IMR-90 (cell line): ENCODE data around the gene SMIM26. TPM values are rescaled to one million over a fixed set of nuclear protein-coding genes. Genes with fewer than 3 reads are reported as not detected.

Experiments used
- ATAC-seq: fragments of 200-7000 bp; cut with Tn5 transposase; 2 replicates; pipeline ENCODE4 v1.9.1; 2020; ENCODE audit warnings: low read depth, mild to moderate bottlenecking, moderate library complexity
- BruUV-seq: library from RNA; stranded (reverse); fragments of 400-500 nt; replicated peaks from 2 replicates; lab custom pipeline; 2021; lab: Mats Ljungman, UMichigan
- CTCF ChIA-PET: fragments of 300-600 bp; formaldehyde crosslinking; extraction: SDS; loops from one replicate; lab custom pipeline; 2021; ENCODE audit warnings: antibody characterized with exemption; lab: Yijun Ruan, JAX
- POLR2A ChIA-PET: fragments of 300-600 bp; sonication (Branson Sonifier 250); formaldehyde crosslinking; loops from one replicate; lab custom pipeline; 2022; ENCODE audit warnings: antibody characterized with exemption; ENCODE audit not compliant: unreplicated experiment; lab: Charles Lee
- DNase-seq: peaks from one replicate; pipeline ENCODE4 v3.0.0; 2013
- H2AFZ ChIP-seq: replicated peaks from 2 replicates; pipeline ENCODE3; 2013; ENCODE audit warnings: low read length, mild to moderate bottlenecking; ENCODE audit not compliant: poor library complexity
- H2AK5ac ChIP-seq: 2 replicates; pipeline ENCODE4 v1.6.1; 2013; ENCODE audit warnings: low read depth, low read length, inconsistent platforms
- H2AK9ac ChIP-seq: replicated peaks from 2 replicates; pipeline ENCODE3; 2013; ENCODE audit warnings: mild to moderate bottlenecking, low read depth, low read length, moderate library complexity; ENCODE audit not compliant: poor library complexity
- H2BK120ac ChIP-seq: 2 replicates; pipeline ENCODE4 v1.6.1; 2013; ENCODE audit warnings: low read depth, low read length, inconsistent platforms
- H2BK15ac ChIP-seq: 3 replicates; pipeline ENCODE4 v1.6.1; 2013; ENCODE audit warnings: low read depth, low read length, inconsistent platforms
- H2BK20ac ChIP-seq: 2 replicates; pipeline ENCODE4 v1.6.1; 2013; ENCODE audit warnings: low read depth, mild to moderate bottlenecking, inconsistent platforms, low read length, moderate library complexity
- H2BK5ac ChIP-seq: 2 replicates; pipeline ENCODE4 v1.6.1; 2013; ENCODE audit warnings: mild to moderate bottlenecking, low read depth, low read length, inconsistent platforms; ENCODE audit not compliant: poor library complexity, severe bottlenecking
- H3K14ac ChIP-seq: replicated peaks from 2 replicates; pipeline ENCODE4 v1.6.1; 2013; ENCODE audit warnings: low read depth, low read length, inconsistent platforms
- H3K18ac ChIP-seq: 2 replicates; pipeline ENCODE4 v1.6.1; 2013; ENCODE audit warnings: low read depth, low read length, control low read depth
- H3K23ac ChIP-seq: 2 replicates; pipeline ENCODE4 v1.6.1; 2013; ENCODE audit warnings: low read depth, low read length, inconsistent platforms
- H3K27ac ChIP-seq: 2 replicates; pipeline ENCODE4 v1.5.1; 2013; ENCODE audit warnings: mild to moderate bottlenecking, control low read depth, low read length; ENCODE audit not compliant: insufficient read depth
- H3K27me3 ChIP-seq: 2 replicates; pipeline ENCODE4 v1.6.1; 2013; ENCODE audit warnings: low read length; ENCODE audit not compliant: control insufficient read depth, insufficient read depth
- H3K36me3 ChIP-seq: 2 replicates; pipeline ENCODE4 v1.6.1; 2013; ENCODE audit warnings: low read length, mixed read lengths; ENCODE audit not compliant: control insufficient read depth, insufficient read depth
- H3K4ac ChIP-seq: 2 replicates; pipeline ENCODE4 v1.6.1; 2013; ENCODE audit warnings: low read depth, low read length, inconsistent platforms
- H3K4me1 ChIP-seq: 2 replicates; pipeline ENCODE4 v1.6.1; 2013; ENCODE audit warnings: low read length, mixed read lengths; ENCODE audit not compliant: control insufficient read depth, insufficient read depth
- H3K4me2 ChIP-seq: 2 replicates; pipeline ENCODE4 v1.6.1; 2013; ENCODE audit warnings: low read depth, mild to moderate bottlenecking, control low read depth, low read length, moderate library complexity
- H3K4me3 ChIP-seq: 2 replicates; pipeline ENCODE4 v1.5.1; 2013; ENCODE audit warnings: low read depth, mild to moderate bottlenecking, control low read depth, low read length, moderate library complexity; ENCODE audit not compliant: insufficient read depth
- H3K56ac ChIP-seq: 2 replicates; pipeline ENCODE4 v1.6.1; 2013; ENCODE audit warnings: low read length, inconsistent platforms; ENCODE audit not compliant: insufficient read depth; ENCODE audit errors: extremely low read depth
- H3K79me1 ChIP-seq, 2 experiments: 2 replicates each; pipeline ENCODE4 v1.6.1; 2013; ENCODE audit warnings: low read length in 2 of 2, inconsistent platforms in 1 of 2, low read depth in 1 of 2
- H3K9ac ChIP-seq: 2 replicates; pipeline ENCODE4 v1.6.1; 2013; ENCODE audit warnings: low read depth, low read length, control low read depth
- H3K9me1 ChIP-seq: 2 replicates; pipeline ENCODE4 v1.6.1; 2013; ENCODE audit warnings: low read length, inconsistent platforms; ENCODE audit not compliant: insufficient read depth
- H3K9me3 ChIP-seq: 2 replicates; pipeline ENCODE4 v1.6.1; 2013; ENCODE audit warnings: low read length; ENCODE audit not compliant: control insufficient read depth, insufficient read depth
- H4K20me1 ChIP-seq: 2 replicates; pipeline ENCODE4 v1.6.1; 2013; ENCODE audit warnings: low read length, inconsistent platforms; ENCODE audit not compliant: insufficient read depth
- H4K5ac ChIP-seq: 2 replicates; pipeline ENCODE4 v1.6.1; 2013; ENCODE audit warnings: mild to moderate bottlenecking, low read depth, low read length, control low read depth
- H4K8ac ChIP-seq, 2 experiments: 2 replicates each; pipeline ENCODE4 v1.6.1; 2013; ENCODE audit warnings: low read depth in 2 of 2, low read length in 2 of 2, control low read depth in 1 of 2, inconsistent platforms in 1 of 2
- H4K91ac ChIP-seq: 2 replicates; pipeline ENCODE4 v1.6.1; 2013; ENCODE audit warnings: low read depth, low read length, inconsistent platforms; ENCODE audit not compliant: insufficient read depth
- MAZ ChIP-seq: IDR thresholded peaks from 2 replicates; pipeline ENCODE4 v1.6.1; 2012; ENCODE audit warnings: low read depth, mild to moderate bottlenecking, low read length, improper control_type of control experiment, moderate library complexity, borderline replicate concordance
- POLR2A ChIP-seq: IDR thresholded peaks from 2 replicates; pipeline ENCODE4 v1.6.1; 2012; ENCODE audit warnings: mild to moderate bottlenecking, low read depth, low read length
- RCOR1 ChIP-seq: IDR thresholded peaks from 2 replicates; pipeline ENCODE4 v1.6.1; 2012; ENCODE audit warnings: mild to moderate bottlenecking, low read length, improper control_type of control experiment; ENCODE audit not compliant: insufficient replicate concordance
- WGBS, 2 experiments: methylation state at CpG; one replicate each; pipeline versions ENCODE4 v1.1.5 to v1.1.7; 2013; ENCODE audit warnings: missing lambda C conversion rate in 2 of 2; ENCODE audit not compliant: insufficient read length in 1 of 2; ENCODE audit errors: extremely low coverage in 2 of 2; 5-methylcytosine and 5-hydroxymethylcytosine counted together
- dilution Hi-C: fragments of 300-500 bp; cut with HindIII; formaldehyde crosslinking; loops from one replicate; pipeline ENCODE4 v1.14.3; 2018; ENCODE audit warnings: low sequenced_read_pairs; ENCODE audit not compliant: unreplicated experiment
- in situ Hi-C: fragments of 300-500 bp; cut with MboI; formaldehyde crosslinking; loops from 3 replicates; pipeline ENCODE4 v1.14.3; 2019; ENCODE audit warnings: low sequenced_read_pairs, inconsistent platforms, mixed read lengths
- intact Hi-C: fragments of 100-400 bp; cut with micrococcal nuclease; formaldehyde crosslinking; loops from 2 replicates; pipeline ENCODE4 v1.10.0; 2022
- polyA plus RNA-seq, 3 experiments: library from polyadenylated mRNA; depleted of rRNA; stranded (reverse); fragments of >200 nt; gene quantifications; 2 replicates each; pipeline ENCODE4 v1.2.3, GENCODE V29; 2012; ENCODE audit warnings: low replicate concordance in 1 of 3
- total RNA-seq: library from RNA; depleted of rRNA; stranded (reverse); fragments of >200 nt; gene quantifications from 2 replicates; pipeline ENCODE4 v1.2.3, GENCODE V29; 2012
- TF ChIP-seq, protein P1 (sequence below): conservative IDR thresholded peaks from 2 replicates; pipeline ENCODE4 v1.5.1; 2012; ENCODE audit warnings: mild to moderate bottlenecking, low read depth, low read length, improper control_type of control experiment
- TF ChIP-seq, protein P2 (sequence below): fragments of 150-350 bp; IDR thresholded peaks from 2 replicates; pipeline ENCODE4 v1.6.1; 2017; ENCODE audit warnings: mild to moderate bottlenecking, antibody characterized with exemption, low read length, low read depth

The SMIM26 gene
- total and polyA plus RNA-seq, 2 of the 4 experiments (the other 2 are of a cell fraction), result 42.8 to 45.7 TPM

- TF ChIP-seq, protein P1, sequence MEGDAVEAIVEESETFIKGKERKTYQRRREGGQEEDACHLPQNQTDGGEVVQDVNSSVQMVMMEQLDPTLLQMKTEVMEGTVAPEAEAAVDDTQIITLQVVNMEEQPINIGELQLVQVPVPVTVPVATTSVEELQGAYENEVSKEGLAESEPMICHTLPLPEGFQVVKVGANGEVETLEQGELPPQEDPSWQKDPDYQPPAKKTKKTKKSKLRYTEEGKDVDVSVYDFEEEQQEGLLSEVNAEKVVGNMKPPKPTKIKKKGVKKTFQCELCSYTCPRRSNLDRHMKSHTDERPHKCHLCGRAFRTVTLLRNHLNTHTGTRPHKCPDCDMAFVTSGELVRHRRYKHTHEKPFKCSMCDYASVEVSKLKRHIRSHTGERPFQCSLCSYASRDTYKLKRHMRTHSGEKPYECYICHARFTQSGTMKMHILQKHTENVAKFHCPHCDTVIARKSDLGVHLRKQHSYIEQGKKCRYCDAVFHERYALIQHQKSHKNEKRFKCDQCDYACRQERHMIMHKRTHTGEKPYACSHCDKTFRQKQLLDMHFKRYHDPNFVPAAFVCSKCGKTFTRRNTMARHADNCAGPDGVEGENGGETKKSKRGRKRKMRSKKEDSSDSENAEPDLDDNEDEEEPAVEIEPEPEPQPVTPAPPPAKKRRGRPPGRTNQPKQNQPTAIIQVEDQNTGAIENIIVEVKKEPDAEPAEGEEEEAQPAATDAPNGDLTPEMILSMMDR, result no peak
- TF ChIP-seq RCOR1, result no peak
These were observed 21.3 kb downstream of the SMIM26 start (continued) for GRCh38 chr20:18588574-18588933.

GRCh38 chr20:18589941-18590674, 22.9 kb downstream of the SMIM26 start:
- ChIA-PET POLR2A (no interaction called here), CTCF (no interaction called here)
- no peak for ATAC-seq
- Histone ChIP-seq H4K5ac (no peak overlapping the region), H2BK20ac (no peak overlapping the region), H3K18ac (no peak overlapping the region), H4K91ac (no peak overlapping the region), H2BK120ac (no peak overlapping the region), H3K27me3 (no peaks in the 10 kb centered on the region), H3K36me3 (peaks cover 7% of the 10 kb centered on the region), H2AK5ac (no peak overlapping the region), H3K23ac (no peak overlapping the region), H2AK9ac (no peak overlapping the region), H4K8ac (no peak overlapping the region), H3K9ac (no peak overlapping the region), H3K9me1 (peaks cover 3% of the 10 kb centered on the region; the same call in 1 of the 2 replicates), H3K79me1 (peaks cover 12 to 35% of the 10 kb centered on the region in 2 experiments), H3K56ac (no peak overlapping the region), H2BK5ac (no peak overlapping the region), H3K4ac (no peak overlapping the region), H2BK15ac (no peak overlapping the region), H3K9me3 (no peaks in the 10 kb centered on the region), H3K27ac (no peak overlapping the region), H2AFZ (no peak overlapping the region), H3K4me2 (no peak overlapping the region), H3K4me3 (no peak overlapping the region), H3K4me1 (no peaks in the 10 kb centered on the region), H3K14ac (no peak overlapping the region), H4K20me1 (no peaks in the 10 kb centered on the region)
- BruUV-seq, result no TSS peak
- intact Hi-C loops, result loop anchor here (5.0 kb wide), 1 partner anchor 992 kb away; no protein-coding TSS in a partner anchor
- DNase-seq, result no peak
- WGBS, 2 experiments, result no CpG with 5 or more reads among the region's 8 CpGs
- TF ChIP-seq MAZ, result no peak
- no peak for TF ChIP-seq POLR2A
- TF ChIP-seq, protein P2, sequence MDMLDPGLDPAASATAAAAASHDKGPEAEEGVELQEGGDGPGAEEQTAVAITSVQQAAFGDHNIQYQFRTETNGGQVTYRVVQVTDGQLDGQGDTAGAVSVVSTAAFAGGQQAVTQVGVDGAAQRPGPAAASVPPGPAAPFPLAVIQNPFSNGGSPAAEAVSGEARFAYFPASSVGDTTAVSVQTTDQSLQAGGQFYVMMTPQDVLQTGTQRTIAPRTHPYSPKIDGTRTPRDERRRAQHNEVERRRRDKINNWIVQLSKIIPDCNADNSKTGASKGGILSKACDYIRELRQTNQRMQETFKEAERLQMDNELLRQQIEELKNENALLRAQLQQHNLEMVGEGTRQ, result no peak
- TF ChIP-seq, protein P1, result no peak
- dilution Hi-C loops, result no loop called here
- in situ Hi-C loops, result no loop called here
